NCI-H2081 treated with DMSO at 0.1 percent for 48 hours (cell line): ENCODE results near the gene DHRS2.

Experiments
- DNase-seq: peaks from one replicate; lab custom pipeline; 2025; lab: John Stamatoyannopoulos, UW

Gene DHRS2

DNA sequence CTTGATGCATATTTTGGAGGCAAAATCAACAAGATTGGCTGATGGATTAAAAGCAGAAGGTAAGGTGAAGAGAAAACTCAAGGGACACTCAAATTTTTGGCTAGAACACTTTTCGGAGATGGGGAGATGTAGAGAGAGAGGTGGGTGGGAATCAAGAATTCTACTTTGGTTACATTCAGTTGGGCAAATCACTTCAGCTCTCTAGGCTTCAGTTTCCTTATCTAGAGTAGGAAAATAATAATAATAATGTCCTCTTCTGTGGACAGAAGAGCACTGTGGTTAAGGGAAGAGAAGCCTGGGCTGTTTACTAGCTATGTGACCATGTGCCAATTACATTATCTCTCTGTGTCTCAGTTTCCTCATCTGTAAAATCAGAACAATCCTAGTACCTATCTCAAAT is 23.4 kb upstream of the DHRS2 start:
- no peak for DNase-seq

GRCh38 chr14:23613242-23614070 is 22.7 kb upstream of the DHRS2 start:
- DNase-seq: no peak

GRCh38 chr14:23614395-23614828 is 21.8 kb upstream of the DHRS2 start:
- no peak for DNase-seq

DNA sequence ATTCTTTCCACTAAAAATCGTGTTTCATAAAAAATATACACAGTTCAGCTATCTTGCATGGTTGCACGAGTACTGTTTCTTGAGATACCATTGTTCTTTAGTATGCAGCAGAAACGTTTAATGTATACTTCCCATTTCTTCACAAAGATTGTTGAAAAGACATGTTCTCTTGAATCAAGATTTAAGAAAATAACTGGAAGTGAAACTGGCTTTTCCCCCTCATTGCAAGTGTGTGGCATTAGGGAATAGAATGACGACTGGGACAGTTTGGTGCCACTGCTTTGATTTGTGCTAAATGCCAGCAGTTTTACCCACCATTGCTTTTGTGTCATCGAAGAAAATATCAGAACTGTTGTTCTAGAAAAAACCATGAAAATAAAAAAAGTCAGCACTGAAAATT is 20.3 kb upstream of the DHRS2 start:
- DNase-seq: no peak

DNA sequence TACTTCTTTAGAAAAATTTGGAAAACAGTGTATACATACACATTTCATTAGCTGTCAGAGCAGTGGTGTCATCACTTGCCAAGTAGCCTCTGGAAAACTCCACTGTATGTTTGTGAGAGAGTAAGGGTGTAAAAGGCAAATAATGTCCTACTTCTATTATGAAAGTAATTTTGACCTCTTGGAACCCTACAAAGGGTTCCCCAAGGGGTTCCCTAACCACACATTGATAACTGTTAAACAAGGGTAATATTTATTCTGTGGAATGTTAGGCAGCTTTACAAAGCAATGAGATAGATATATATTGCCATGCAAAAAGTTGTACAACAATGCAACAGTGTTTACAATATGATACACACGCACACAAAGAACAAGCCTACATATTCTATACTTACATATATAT is 18.6 kb upstream of the DHRS2 start:
- DNase-seq: no peak

GRCh38 chr14:23618415-23618988 is 17.7 kb upstream of the DHRS2 start:
- no peak for DNase-seq

DNA sequence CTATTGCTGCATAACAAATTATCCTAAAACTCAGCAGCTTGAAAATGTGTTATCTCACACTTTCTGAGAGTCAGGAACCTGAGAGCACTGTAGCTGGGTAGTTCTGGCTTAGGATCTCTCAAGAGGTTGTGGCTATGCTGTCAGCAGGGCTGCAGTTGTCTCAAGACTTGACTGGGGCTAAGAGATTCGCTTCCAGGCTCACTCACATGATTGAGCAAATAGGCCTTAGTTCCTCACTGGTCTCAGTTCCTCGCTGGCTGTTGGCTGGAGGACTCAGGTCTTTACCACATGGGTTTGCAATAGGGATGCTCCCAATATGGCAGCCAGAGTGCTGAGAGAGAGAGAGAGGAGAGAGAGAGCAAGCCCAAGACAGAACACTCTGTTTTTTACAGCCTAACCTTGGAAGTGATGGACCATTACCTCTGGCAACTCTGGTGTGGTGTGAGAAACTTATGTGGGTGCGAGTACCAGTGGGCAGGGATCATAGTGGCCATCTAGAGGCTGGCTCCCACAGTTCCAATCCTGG is 15.9 kb upstream of the DHRS2 start:
- DNase-seq: no peak

DNA sequence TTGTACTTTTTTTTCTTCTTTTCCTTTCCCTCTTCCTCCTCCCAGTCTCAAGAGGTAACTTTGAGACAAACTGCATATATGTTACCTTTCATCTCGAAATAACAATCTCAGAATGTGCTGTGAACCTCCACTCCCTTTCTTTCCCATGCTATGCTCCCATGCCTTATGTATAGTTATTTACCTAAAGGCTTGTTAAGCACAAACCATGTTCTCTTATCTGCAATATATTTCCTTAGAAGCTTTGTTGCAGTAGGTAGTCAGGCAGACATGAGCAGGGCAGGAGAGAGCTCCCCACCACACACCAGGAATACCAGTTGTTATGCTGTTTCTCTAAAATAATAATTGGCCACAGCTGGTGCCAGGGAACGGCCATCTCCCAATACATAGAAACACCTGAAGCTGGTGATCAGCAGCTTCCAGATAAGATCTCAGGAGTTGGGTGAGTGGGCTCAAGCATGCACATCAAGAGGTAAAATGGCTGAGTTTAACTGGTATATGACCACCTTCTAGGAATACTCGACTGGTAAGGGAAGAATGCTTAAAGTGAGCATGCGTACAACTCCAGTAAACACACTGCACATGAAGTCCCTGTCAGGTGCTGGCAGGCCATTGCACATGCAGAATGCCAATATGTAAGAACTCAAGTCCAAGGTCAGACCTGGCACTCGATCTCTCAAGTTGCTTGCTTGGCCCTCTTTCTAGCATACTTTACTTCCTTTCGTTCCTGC is 14.8 kb upstream of the DHRS2 start:
- DNase-seq: no peak

DNA sequence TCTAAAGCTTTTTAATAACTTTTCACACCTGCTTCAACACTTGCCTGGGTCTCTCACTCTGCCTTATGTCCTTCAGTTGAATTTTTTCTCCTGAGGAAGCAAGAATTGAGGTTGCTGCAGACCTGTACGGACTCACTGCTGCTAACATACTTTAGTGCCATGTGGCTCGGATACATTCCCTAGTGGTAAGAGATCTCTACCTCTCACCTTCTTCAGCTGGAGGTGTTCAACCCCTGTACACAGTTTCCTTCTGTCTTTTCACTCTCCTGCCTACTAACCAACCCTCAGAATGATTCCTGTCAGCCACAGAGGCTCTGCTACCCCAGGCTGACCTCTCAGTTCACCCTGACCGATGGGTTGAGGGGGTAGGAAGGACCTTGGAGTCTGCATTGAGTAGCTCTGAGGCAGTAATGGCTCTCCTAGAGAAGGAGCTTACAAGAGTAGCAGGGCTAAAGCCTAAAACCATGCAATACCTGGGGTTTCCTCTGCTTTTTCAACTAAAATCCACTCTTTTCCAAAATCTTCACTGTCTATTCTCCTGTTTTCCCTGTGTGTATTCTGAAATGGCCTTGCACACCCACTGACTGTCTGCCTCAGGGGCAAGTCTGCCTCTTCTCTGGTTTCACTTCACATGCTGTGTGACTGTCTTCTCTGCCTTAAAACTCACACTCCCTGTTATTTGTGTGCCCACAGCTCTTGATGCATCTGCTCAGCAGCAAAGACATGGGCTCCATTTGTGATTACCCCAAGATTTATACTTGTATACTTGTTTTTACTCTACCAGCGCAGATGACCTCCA is 14.0 kb upstream of the DHRS2 start:
- DNase-seq: no peak

DNA sequence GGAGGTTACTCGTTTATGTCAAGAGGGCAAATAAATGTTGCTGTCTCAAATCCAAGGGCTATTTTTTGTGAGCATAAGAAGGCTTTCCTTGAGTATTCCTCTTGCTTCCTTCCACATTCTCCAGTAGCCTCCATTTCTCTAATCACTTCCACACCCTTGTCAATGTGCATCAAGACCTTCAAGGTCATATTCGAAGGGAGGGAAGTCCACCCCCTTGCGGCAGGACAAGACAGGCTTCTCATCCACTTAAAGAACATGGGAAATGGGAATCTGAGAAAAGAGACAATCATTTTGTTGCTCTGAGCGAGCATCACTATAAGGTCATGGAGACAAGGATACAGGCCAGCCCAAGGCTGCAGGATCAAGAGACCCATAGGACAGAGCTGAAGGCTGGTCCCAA is 13.2 kb upstream of the DHRS2 start:
- no peak for DNase-seq

DNA sequence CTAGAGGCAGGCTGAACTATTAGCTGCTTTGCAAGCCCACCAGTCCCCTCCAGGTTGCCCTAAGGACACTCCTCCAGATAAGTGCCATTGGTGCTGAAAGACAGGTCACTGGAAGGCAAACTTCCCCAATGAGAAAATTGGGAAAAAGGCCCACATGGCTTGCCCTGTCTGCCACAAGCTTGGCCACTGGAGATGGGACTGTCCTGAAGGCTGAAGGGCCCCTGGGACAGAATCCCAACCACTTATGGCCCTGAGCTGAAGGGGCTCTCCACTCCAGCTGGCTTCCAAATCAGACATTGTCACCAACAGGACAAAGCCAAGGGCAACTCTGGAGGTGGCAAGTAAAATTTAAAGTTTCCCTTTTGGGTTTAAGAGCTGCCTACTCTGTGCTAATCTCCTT is 12.2 kb upstream of the DHRS2 start:
- no peak for DNase-seq

DNA sequence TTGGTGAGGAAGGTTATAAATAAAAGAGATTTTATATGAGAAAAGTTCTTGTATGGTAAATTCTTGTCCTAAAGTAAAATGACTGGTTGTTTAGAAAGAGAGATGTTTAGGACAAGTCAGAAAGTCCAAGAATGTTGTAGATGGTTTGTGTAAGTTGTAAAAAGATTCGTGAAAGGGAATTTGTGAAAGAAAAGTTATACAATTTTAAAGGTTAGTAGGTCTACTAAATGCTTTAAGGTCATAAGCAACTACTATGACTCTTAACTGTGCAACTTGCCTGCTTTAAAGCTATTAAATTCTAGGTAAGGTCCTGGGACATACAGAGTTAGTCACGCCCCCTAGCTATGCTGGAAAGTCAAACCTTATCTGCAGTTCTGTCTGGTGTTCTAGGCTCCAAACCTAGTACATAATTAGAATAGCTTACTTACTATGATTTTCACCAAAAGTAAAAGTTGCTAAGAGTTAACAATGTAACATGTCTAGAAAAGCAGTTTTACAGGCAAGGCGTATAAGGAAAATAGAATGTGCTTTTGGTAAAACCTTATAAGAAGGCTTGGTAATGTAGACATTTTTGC is 11.2 kb upstream of the DHRS2 start:
- DNase-seq: no peak

- no peak for DNase-seq
Observed at GRCh38 chr14:23626946-23627345, 9.2 kb upstream of the DHRS2 start.

GRCh38 chr14:23627961-23628360 is 8.2 kb upstream of the DHRS2 start:
- DNase-seq: no peak

- DNase-seq: no peak
Observed at GRCh38 chr14:23629204-23629603, 7.0 kb upstream of the DHRS2 start.

DNA sequence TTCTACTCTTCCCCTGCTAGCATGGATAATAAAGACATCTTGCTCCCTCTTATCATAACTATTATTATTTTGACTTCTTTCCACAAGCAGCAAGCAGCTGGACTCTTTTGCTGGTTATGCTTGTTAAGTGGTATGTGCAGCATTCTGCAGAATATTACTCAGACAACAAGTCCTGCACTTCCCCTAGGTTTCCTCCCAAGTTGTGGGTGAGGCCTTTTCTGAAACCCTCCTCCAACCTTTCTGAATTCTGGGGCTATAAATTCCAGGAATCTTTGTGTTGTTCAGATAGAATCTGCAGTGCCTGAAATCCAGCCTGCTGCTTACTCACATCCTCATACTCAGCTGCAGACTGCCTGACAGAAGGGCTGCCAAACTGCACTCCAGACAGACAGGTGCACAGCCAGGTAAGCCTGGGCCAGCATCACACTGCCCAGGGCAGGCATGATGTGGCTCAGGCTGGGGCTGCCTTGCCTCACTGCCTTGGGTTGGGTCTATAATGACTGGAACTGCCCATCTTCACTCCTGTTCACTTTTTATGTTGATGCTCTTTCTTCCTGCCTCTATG is 6.2 kb upstream of the DHRS2 start:
- no peak for DNase-seq

DNA sequence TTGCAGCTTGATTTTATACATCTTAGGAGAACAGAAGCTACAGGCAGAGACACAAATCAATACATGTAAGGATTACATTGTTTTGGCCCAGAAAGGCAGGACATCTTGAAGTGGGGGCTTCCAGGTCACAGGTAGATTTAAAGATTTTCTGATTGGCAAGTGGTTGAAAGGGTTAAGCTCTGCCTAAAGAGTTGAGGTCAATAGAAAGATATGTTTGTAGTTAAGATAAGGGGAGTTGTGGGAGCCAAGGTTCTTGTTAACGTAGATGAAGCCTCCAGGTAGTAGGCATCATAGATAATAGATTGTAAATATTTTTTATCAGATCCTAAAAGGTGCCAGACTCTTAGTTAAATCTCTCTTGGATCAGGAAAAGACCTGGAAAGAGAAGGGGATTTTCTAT is 5.5 kb upstream of the DHRS2 start:
- no peak for DNase-seq

DNA sequence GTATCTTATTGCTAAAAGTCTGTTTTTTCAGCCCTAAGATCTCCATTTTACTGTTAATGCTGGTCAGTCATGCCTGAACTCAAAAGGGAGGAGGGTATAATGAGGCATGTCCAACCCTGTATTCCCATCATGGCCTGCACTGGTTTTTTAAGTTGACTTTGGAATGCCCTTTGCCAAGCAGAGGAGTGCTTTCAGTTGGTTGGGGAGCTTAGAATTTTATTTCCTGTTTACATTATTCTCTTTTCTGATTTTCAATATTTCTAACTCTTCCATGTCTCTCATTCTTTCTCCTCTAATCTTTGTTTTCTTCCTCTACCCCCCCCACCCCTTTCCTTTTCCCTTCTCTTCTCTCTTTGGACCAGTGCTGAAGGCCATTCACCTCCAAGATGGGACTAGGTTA is 4.9 kb upstream of the DHRS2 start:
- DNase-seq: no peak

DNA sequence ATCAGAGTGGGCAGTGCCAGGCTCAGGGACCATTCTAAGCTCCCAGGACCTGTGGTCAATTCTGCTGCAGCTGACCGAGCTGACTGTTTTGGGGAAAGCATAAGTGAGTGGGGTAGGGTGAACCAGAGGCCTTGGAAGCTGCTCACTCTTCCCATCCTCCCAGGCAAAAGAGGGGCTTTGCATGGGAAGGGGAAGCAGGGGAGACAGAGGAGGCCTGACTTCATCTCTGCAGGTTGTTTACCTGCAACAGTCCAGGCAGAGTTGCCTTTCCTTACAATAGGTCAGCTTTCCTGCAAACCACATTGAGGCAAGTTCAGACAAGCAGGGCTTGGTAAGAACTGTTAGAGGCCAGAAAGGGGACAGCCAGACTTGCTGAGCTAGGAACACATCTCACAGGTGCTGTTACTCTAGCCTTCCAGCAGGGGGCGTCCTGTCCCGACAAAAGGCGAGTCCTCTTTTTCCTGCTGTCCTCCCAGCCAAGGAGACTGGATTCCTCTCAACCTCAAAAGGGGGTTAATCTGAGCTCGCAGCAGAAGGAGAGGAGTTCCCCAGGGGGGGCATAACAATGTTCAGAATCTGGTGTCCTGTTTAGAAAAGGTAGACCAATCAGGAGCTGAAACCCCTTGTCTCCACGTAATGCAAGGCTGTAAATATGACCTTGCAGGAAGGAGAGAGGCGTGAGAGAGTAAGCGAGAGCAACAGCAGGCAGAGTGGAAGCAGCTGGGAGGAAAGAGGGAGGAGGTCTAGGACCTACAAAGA is 4.3 kb upstream of the DHRS2 start:
- DNase-seq: no peak

GRCh38 chr14:23632461-23633159 is 3.6 kb upstream of the DHRS2 start:
- no peak for DNase-seq
